IMR-90 (cell line): ENCODE measurements around the gene ARHGAP15. TPM values are rescaled to one million over a fixed set of nuclear protein-coding genes. Genes with fewer than 3 reads are reported as not detected.

Experiments used
- ATAC-seq: fragments of 200-7000 bp; cut with Tn5 transposase; 2 replicates; pipeline ENCODE4 v1.9.1; 2020; ENCODE audit warnings: low read depth, mild to moderate bottlenecking, moderate library complexity
- BruUV-seq: library from RNA; stranded (reverse); fragments of 400-500 nt; replicated peaks from 2 replicates; lab custom pipeline; 2021; lab: Mats Ljungman, UMichigan
- CTCF ChIA-PET: fragments of 300-600 bp; formaldehyde crosslinking; extraction: SDS; loops from one replicate; lab custom pipeline; 2021; ENCODE audit warnings: antibody characterized with exemption; lab: Yijun Ruan, JAX
- POLR2A ChIA-PET: fragments of 300-600 bp; sonication (Branson Sonifier 250); formaldehyde crosslinking; loops from one replicate; lab custom pipeline; 2022; ENCODE audit warnings: antibody characterized with exemption; ENCODE audit not compliant: unreplicated experiment; lab: Charles Lee
- DNase-seq: peaks from one replicate; pipeline ENCODE4 v3.0.0; 2013
- H2AFZ ChIP-seq: replicated peaks from 2 replicates; pipeline ENCODE3; 2013; ENCODE audit warnings: low read length, mild to moderate bottlenecking; ENCODE audit not compliant: poor library complexity
- H2AK5ac ChIP-seq: 2 replicates; pipeline ENCODE4 v1.6.1; 2013; ENCODE audit warnings: low read depth, low read length, inconsistent platforms
- H2AK9ac ChIP-seq: replicated peaks from 2 replicates; pipeline ENCODE3; 2013; ENCODE audit warnings: mild to moderate bottlenecking, low read depth, low read length, moderate library complexity; ENCODE audit not compliant: poor library complexity
- H2BK120ac ChIP-seq: 2 replicates; pipeline ENCODE4 v1.6.1; 2013; ENCODE audit warnings: low read depth, low read length, inconsistent platforms
- H2BK15ac ChIP-seq: 3 replicates; pipeline ENCODE4 v1.6.1; 2013; ENCODE audit warnings: low read depth, low read length, inconsistent platforms
- H2BK20ac ChIP-seq: 2 replicates; pipeline ENCODE4 v1.6.1; 2013; ENCODE audit warnings: low read depth, mild to moderate bottlenecking, inconsistent platforms, low read length, moderate library complexity
- H2BK5ac ChIP-seq: 2 replicates; pipeline ENCODE4 v1.6.1; 2013; ENCODE audit warnings: mild to moderate bottlenecking, low read depth, low read length, inconsistent platforms; ENCODE audit not compliant: poor library complexity, severe bottlenecking
- H3K14ac ChIP-seq: replicated peaks from 2 replicates; pipeline ENCODE4 v1.6.1; 2013; ENCODE audit warnings: low read depth, low read length, inconsistent platforms
- H3K18ac ChIP-seq: 2 replicates; pipeline ENCODE4 v1.6.1; 2013; ENCODE audit warnings: low read depth, low read length, control low read depth
- H3K23ac ChIP-seq: 2 replicates; pipeline ENCODE4 v1.6.1; 2013; ENCODE audit warnings: low read depth, low read length, inconsistent platforms
- H3K27ac ChIP-seq: 2 replicates; pipeline ENCODE4 v1.5.1; 2013; ENCODE audit warnings: mild to moderate bottlenecking, control low read depth, low read length; ENCODE audit not compliant: insufficient read depth
- H3K27me3 ChIP-seq: 2 replicates; pipeline ENCODE4 v1.6.1; 2013; ENCODE audit warnings: low read length; ENCODE audit not compliant: control insufficient read depth, insufficient read depth
- H3K36me3 ChIP-seq: 2 replicates; pipeline ENCODE4 v1.6.1; 2013; ENCODE audit warnings: low read length, mixed read lengths; ENCODE audit not compliant: control insufficient read depth, insufficient read depth
- H3K4ac ChIP-seq: 2 replicates; pipeline ENCODE4 v1.6.1; 2013; ENCODE audit warnings: low read depth, low read length, inconsistent platforms
- H3K4me1 ChIP-seq: 2 replicates; pipeline ENCODE4 v1.6.1; 2013; ENCODE audit warnings: low read length, mixed read lengths; ENCODE audit not compliant: control insufficient read depth, insufficient read depth
- H3K4me2 ChIP-seq: 2 replicates; pipeline ENCODE4 v1.6.1; 2013; ENCODE audit warnings: low read depth, mild to moderate bottlenecking, control low read depth, low read length, moderate library complexity
- H3K4me3 ChIP-seq: 2 replicates; pipeline ENCODE4 v1.5.1; 2013; ENCODE audit warnings: low read depth, mild to moderate bottlenecking, control low read depth, low read length, moderate library complexity; ENCODE audit not compliant: insufficient read depth
- H3K56ac ChIP-seq: 2 replicates; pipeline ENCODE4 v1.6.1; 2013; ENCODE audit warnings: low read length, inconsistent platforms; ENCODE audit not compliant: insufficient read depth; ENCODE audit errors: extremely low read depth
- H3K79me1 ChIP-seq, 2 experiments: 2 replicates each; pipeline ENCODE4 v1.6.1; 2013; ENCODE audit warnings: low read length in 2 of 2, inconsistent platforms in 1 of 2, low read depth in 1 of 2
- H3K9ac ChIP-seq: 2 replicates; pipeline ENCODE4 v1.6.1; 2013; ENCODE audit warnings: low read depth, low read length, control low read depth
- H3K9me1 ChIP-seq: 2 replicates; pipeline ENCODE4 v1.6.1; 2013; ENCODE audit warnings: low read length, inconsistent platforms; ENCODE audit not compliant: insufficient read depth
- H3K9me3 ChIP-seq: 2 replicates; pipeline ENCODE4 v1.6.1; 2013; ENCODE audit warnings: low read length; ENCODE audit not compliant: control insufficient read depth, insufficient read depth
- H4K20me1 ChIP-seq: 2 replicates; pipeline ENCODE4 v1.6.1; 2013; ENCODE audit warnings: low read length, inconsistent platforms; ENCODE audit not compliant: insufficient read depth
- H4K5ac ChIP-seq: 2 replicates; pipeline ENCODE4 v1.6.1; 2013; ENCODE audit warnings: mild to moderate bottlenecking, low read depth, low read length, control low read depth
- H4K8ac ChIP-seq, 2 experiments: 2 replicates each; pipeline ENCODE4 v1.6.1; 2013; ENCODE audit warnings: low read depth in 2 of 2, low read length in 2 of 2, control low read depth in 1 of 2, inconsistent platforms in 1 of 2
- H4K91ac ChIP-seq: 2 replicates; pipeline ENCODE4 v1.6.1; 2013; ENCODE audit warnings: low read depth, low read length, inconsistent platforms; ENCODE audit not compliant: insufficient read depth
- CEBPB ChIP-seq: IDR thresholded peaks from 2 replicates; pipeline ENCODE4 v1.6.1; 2012; ENCODE audit warnings: low read depth, low read length, improper control_type of control experiment
- CHD1 ChIP-seq: IDR thresholded peaks from 2 replicates; pipeline ENCODE4 v1.6.1; 2012; ENCODE audit warnings: low read depth, low read length, improper control_type of control experiment
- CTCF ChIP-seq: conservative IDR thresholded peaks from 2 replicates; pipeline ENCODE4 v1.5.1; 2012; ENCODE audit warnings: mild to moderate bottlenecking, low read depth, low read length, improper control_type of control experiment
- ELK1 ChIP-seq: fragments of 150-350 bp; IDR thresholded peaks from 2 replicates; pipeline ENCODE4 v1.6.1; 2016; ENCODE audit warnings: low read depth, mild to moderate bottlenecking, low read length, moderate library complexity, borderline replicate concordance
- FOS ChIP-seq: fragments of 150-350 bp; IDR thresholded peaks from 2 replicates; pipeline ENCODE4 v1.6.1; 2016; ENCODE audit warnings: low read depth, low read length
- MAFK ChIP-seq: IDR thresholded peaks from 2 replicates; pipeline ENCODE4 v1.6.1; 2012; ENCODE audit warnings: low read depth, low read length, improper control_type of control experiment
- MAZ ChIP-seq: IDR thresholded peaks from 2 replicates; pipeline ENCODE4 v1.6.1; 2012; ENCODE audit warnings: low read depth, mild to moderate bottlenecking, low read length, improper control_type of control experiment, moderate library complexity, borderline replicate concordance
- MXI1 ChIP-seq: IDR thresholded peaks from 2 replicates; pipeline ENCODE4 v1.6.1; 2012; ENCODE audit warnings: low read depth, mild to moderate bottlenecking, low read length, moderate library complexity, borderline replicate concordance
- NFE2L2 ChIP-seq: fragments of 150-350 bp; IDR thresholded peaks from 2 replicates; pipeline ENCODE4 v1.6.1; 2016; ENCODE audit warnings: low read depth, mild to moderate bottlenecking, low read length
- POLR2A ChIP-seq: IDR thresholded peaks from 2 replicates; pipeline ENCODE4 v1.6.1; 2012; ENCODE audit warnings: mild to moderate bottlenecking, low read depth, low read length
- RAD21 ChIP-seq: IDR thresholded peaks from 2 replicates; pipeline ENCODE4 v1.6.1; 2012; ENCODE audit warnings: low read length, improper control_type of control experiment
- RFX5 ChIP-seq: IDR thresholded peaks from 2 replicates; pipeline ENCODE4 v1.8.0; 2012; ENCODE audit warnings: low read depth, mild to moderate bottlenecking, low read length, moderate library complexity
- SMC3 ChIP-seq: fragments of 150-350 bp; IDR thresholded peaks from 2 replicates; pipeline ENCODE4 v1.6.1; 2016; ENCODE audit warnings: low read depth, mild to moderate bottlenecking, antibody characterized with exemption, low read length, moderate library complexity
- WGBS, 2 experiments: methylation state at CpG; one replicate each; pipeline versions ENCODE4 v1.1.5 to v1.1.7; 2013; ENCODE audit warnings: missing lambda C conversion rate in 2 of 2; ENCODE audit not compliant: insufficient read length in 1 of 2; ENCODE audit errors: extremely low coverage in 2 of 2; 5-methylcytosine and 5-hydroxymethylcytosine counted together
- dilution Hi-C: fragments of 300-500 bp; cut with HindIII; formaldehyde crosslinking; loops from one replicate; pipeline ENCODE4 v1.14.3; 2018; ENCODE audit warnings: low sequenced_read_pairs; ENCODE audit not compliant: unreplicated experiment
- in situ Hi-C: fragments of 300-500 bp; cut with MboI; formaldehyde crosslinking; loops from 3 replicates; pipeline ENCODE4 v1.14.3; 2019; ENCODE audit warnings: low sequenced_read_pairs, inconsistent platforms, mixed read lengths
- intact Hi-C: fragments of 100-400 bp; cut with micrococcal nuclease; formaldehyde crosslinking; loops from 2 replicates; pipeline ENCODE4 v1.10.0; 2022
- polyA plus RNA-seq, 3 experiments: library from polyadenylated mRNA; depleted of rRNA; stranded (reverse); fragments of >200 nt; gene quantifications; 2 replicates each; pipeline ENCODE4 v1.2.3, GENCODE V29; 2012; ENCODE audit warnings: low replicate concordance in 1 of 3
- total RNA-seq: library from RNA; depleted of rRNA; stranded (reverse); fragments of >200 nt; gene quantifications from 2 replicates; pipeline ENCODE4 v1.2.3, GENCODE V29; 2012

The ARHGAP15 gene
- total and polyA plus RNA-seq, 2 of the 4 experiments (the other 2 are of a cell fraction): not detected

- no peak overlapping the region for H2BK120ac ChIP-seq
- POLR2A ChIA-PET: no interaction called here
- no TSS peak for BruUV-seq
These were observed 307.7 kb downstream of the ARHGAP15 start for GRCh38 chr2:143436951-143437350.

More at GRCh38 chr2:143436951-143437350, 307.7 kb downstream of the ARHGAP15 start:
- Histone ChIP-seq H3K23ac (no peak overlapping the region), H3K56ac (no peak overlapping the region), H2AK9ac (no peak overlapping the region), H3K9me1 (no peaks in the 10 kb centered on the region), H2AK5ac (no peak overlapping the region), H3K9me3 (no peaks in the 10 kb centered on the region), H2BK20ac (no peak overlapping the region), H3K14ac (no peak overlapping the region), H4K91ac (no peak overlapping the region), H4K20me1 (no peaks in the 10 kb centered on the region), H3K4me3 (no peak overlapping the region), H3K36me3 (no peaks in the 10 kb centered on the region), H3K9ac (no peak overlapping the region), H3K4me2 (no peak overlapping the region), H3K79me1 (no peaks in the 10 kb centered on the region), H3K4ac (no peak overlapping the region), H3K18ac (no peak overlapping the region), H2BK5ac (no peak overlapping the region), H4K8ac (no peak overlapping the region), H2BK15ac (no peak overlapping the region), H3K4me1 (no peaks in the 10 kb centered on the region), H2AFZ (no peak overlapping the region), H3K27ac (no peak overlapping the region), H3K27me3 (no peaks in the 10 kb centered on the region), H4K5ac (no peak overlapping the region)
- in situ Hi-C loops: no loop called here
- intact Hi-C loops: no loop called here
- DNase-seq (no peak), ATAC-seq (no peak)
- CTCF ChIA-PET: no interaction called here
- WGBS, 2 experiments: no CpG with 5 or more reads among the region's 2 CpGs
- TF ChIP-seq FOS (no peak), NFE2L2 (no peak), POLR2A (no peak), ELK1 (no peak), SMC3 (no peak), RAD21 (no peak), CHD1 (no peak), MAZ (no peak), MXI1 (no peak), MAFK (no peak), CTCF (no peak), RFX5 (no peak), CEBPB (no peak)
- dilution Hi-C loops: no loop called here
